SK-N-MC (cell line): ENCODE data around the gene ZYX.

ENCODE experiments used
- EZH2 ChIP-seq: fragments of 200-600 bp; sonication (generic); IDR thresholded peaks from one replicate; pipeline ENCODE4 v1.6.1; 2017; ENCODE audit warnings: antibody characterized with exemption
- FOXP2 ChIP-seq: optimal IDR thresholded peaks from 2 replicates; pipeline ENCODE3; 2011; ENCODE audit warnings: mild to moderate bottlenecking, moderate library complexity; ENCODE audit not compliant: insufficient read depth; ENCODE audit errors: extremely low read length, control extremely low read depth
- POLR2AphosphoS5 ChIP-seq: IDR thresholded peaks from 2 replicates; pipeline ENCODE4 v1.6.1; 2012; ENCODE audit warnings: mild to moderate bottlenecking, low read depth, low read length, borderline replicate concordance

DNA sequence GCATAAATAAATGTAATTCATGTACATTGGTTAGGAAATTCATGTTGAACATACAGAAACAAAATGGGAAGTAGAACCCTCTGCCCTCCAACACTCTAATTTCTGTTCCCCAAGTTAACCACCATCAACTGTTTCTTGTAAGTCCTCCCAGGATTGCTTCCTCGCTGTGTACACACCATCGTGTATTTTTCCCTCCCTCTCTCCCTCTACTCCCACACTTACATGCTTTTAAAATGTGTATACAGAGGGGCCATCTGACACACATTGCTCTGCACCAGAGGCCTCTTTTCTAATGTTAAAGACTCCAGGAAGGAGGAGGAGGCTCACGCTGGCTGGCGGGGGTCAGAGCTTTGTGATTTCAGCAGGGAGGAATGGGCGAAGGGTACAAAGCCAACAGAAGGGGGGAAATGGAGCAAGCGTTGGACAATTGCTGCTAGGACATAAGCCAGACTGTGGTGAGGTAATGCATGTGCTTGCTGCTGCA lies 29.4 kb downstream of the ZYX start:
- no peak for TF ChIP-seq EZH2
- TF ChIP-seq POLR2AphosphoS5, result no peak
- no peak for TF ChIP-seq FOXP2
